Calu3 (cell line): ENCODE measurements around the gene ACADVL. TPM values are rescaled to one million over a fixed set of nuclear protein-coding genes. Genes with fewer than 3 reads are reported as not detected.

ENCODE experiments used
- BruUV-seq: library from RNA; stranded (reverse); fragments of 400-500 nt; replicated peaks from 2 replicates; lab custom pipeline; 2021; lab: Mats Ljungman, UMichigan
- CTCF ChIA-PET: fragments of 300-600 bp; sonication (Branson Sonifier 250); formaldehyde crosslinking; loops from one replicate; lab custom pipeline; 2022; ENCODE audit warnings: antibody characterized with exemption; lab: Charles Lee
- DNase-seq: peaks from one replicate; pipeline ENCODE4 v3.0.0; 2022
- H3K27ac Mint-ChIP-seq: one replicate; pipeline ENCODE4 v1.8.0; 2022; ENCODE audit warnings: mixed read lengths; ENCODE audit not compliant: unreplicated experiment
- H3K27me3 Mint-ChIP-seq: one replicate; pipeline ENCODE4 v1.8.0; 2022; ENCODE audit warnings: mixed read lengths; ENCODE audit not compliant: unreplicated experiment
- H3K36me3 Mint-ChIP-seq: one replicate; pipeline ENCODE4 v1.8.0; 2022; ENCODE audit warnings: mild to moderate bottlenecking, moderate library complexity, mixed read lengths; ENCODE audit not compliant: insufficient read depth, unreplicated experiment
- H3K4me1 Mint-ChIP-seq: one replicate; pipeline ENCODE4 v1.8.0; 2022; ENCODE audit warnings: mild to moderate bottlenecking, low read depth, mixed read lengths; ENCODE audit not compliant: unreplicated experiment
- H3K4me3 Mint-ChIP-seq: one replicate; pipeline ENCODE4 v1.8.0; 2022; ENCODE audit warnings: mild to moderate bottlenecking, low read depth, moderate library complexity, mixed read lengths; ENCODE audit not compliant: unreplicated experiment
- H3K9me3 Mint-ChIP-seq: one replicate; pipeline ENCODE4 v1.8.0; 2022; ENCODE audit warnings: low read depth, mixed read lengths; ENCODE audit not compliant: unreplicated experiment
- intact Hi-C: fragments of 100-400 bp; cut with micrococcal nuclease; formaldehyde crosslinking; loops from one replicate; pipeline ENCODE4 v1.10.0; 2022; ENCODE audit not compliant: unreplicated experiment
- total RNA-seq: library from RNA; stranded (reverse); gene quantifications from 2 replicates; pipeline ENCODE4 v1.2.3, GENCODE V29; 2022
- TF ChIP-seq, protein P1 (sequence below): fragments of 200-600 bp; IDR thresholded peaks from one replicate; pipeline ENCODE4 v1.8.0; 2022; ENCODE audit warnings: antibody characterized with exemption; ENCODE audit not compliant: unreplicated experiment

Gene ACADVL
- total RNA-seq, 1 experiment from 2014 or later = 552 TPM

DNA sequence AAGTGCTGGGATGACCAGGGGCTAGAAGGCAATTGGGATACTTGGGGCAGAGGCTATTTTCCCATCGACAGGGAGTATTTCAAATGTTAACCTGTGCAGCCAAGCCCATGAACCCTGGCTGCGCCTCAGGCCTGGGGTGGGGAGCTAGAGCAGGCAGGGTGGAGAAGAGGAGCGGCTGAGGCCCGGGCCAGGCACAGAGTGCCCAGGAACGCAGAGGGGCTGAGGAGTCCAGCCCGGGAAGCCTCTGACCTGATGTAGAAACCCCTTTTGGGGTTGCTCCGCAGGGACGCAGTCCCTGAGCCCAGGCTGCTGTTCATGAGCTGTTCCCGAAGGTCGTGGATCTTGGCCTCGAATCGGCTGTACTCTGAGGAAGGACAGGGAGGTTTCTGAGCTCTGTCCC is 23.8 kb upstream of the ACADVL start:
- CTCF ChIA-PET = no interaction called here
- intact Hi-C loops = no loop called here
- Mint-ChIP-seq H3K27ac (no peak overlapping the region), H3K9me3 (no peaks in the 10 kb centered on the region), H3K4me1 (no peaks in the 10 kb centered on the region), H3K36me3 (no peaks in the 10 kb centered on the region), H3K27me3 (peaks cover 21% of the 10 kb centered on the region), H3K4me3 (no peak overlapping the region)
- DNase-seq = no peak
- TF ChIP-seq, protein P1, sequence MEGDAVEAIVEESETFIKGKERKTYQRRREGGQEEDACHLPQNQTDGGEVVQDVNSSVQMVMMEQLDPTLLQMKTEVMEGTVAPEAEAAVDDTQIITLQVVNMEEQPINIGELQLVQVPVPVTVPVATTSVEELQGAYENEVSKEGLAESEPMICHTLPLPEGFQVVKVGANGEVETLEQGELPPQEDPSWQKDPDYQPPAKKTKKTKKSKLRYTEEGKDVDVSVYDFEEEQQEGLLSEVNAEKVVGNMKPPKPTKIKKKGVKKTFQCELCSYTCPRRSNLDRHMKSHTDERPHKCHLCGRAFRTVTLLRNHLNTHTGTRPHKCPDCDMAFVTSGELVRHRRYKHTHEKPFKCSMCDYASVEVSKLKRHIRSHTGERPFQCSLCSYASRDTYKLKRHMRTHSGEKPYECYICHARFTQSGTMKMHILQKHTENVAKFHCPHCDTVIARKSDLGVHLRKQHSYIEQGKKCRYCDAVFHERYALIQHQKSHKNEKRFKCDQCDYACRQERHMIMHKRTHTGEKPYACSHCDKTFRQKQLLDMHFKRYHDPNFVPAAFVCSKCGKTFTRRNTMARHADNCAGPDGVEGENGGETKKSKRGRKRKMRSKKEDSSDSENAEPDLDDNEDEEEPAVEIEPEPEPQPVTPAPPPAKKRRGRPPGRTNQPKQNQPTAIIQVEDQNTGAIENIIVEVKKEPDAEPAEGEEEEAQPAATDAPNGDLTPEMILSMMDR = no peak
- BruUV-seq = no TSS peak

DNA sequence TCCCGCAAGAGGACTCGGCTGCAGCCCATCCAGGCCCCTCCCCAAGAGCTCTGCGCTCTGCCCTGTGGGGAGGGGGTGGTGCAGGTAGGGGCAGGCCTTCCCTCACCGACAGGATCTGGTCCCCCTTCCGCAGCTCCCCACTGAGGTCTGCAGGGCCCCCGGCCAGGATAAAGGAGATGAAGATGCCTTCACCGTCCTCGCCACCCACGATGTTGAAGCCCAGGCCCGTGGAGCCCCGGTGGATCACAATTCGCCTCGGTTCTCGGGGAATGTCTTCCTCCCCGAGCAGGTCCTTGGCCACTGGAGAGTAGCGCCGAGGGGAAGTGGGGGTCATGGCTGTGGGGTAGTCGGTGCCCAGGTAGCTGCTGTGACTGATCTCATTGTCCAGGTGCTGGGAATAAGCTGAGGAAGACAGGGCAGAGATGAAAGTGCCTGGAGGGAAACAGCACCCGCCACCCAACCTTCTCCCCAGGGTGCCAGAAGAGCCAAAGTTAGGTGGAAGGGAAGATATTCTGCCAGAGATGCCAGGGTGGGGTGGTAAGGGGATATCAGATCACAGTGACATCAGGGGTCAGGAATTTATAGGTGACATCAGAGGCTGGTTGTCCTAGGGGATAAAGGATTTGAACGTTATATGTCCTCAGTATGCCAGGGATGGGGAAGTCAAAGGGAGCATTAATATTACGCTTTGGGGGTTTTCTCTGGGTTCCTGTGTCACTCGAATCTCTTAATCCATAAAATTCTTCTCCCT is 22.9 kb upstream of the ACADVL start:
- no peak overlapping the region for H3K4me3 Mint-ChIP-seq
- TF ChIP-seq, protein P1 = no peak
- no peak for DNase-seq
- H3K27me3 Mint-ChIP-seq = peaks cover 17% of the 10 kb centered on the region
- no peaks in the 10 kb centered on the region for H3K4me1 Mint-ChIP-seq
- no peaks in the 10 kb centered on the region for H3K36me3 Mint-ChIP-seq
- H3K27ac Mint-ChIP-seq = no peak overlapping the region
- intact Hi-C loops = no loop called here
- CTCF ChIA-PET = no interaction called here
- H3K9me3 Mint-ChIP-seq = no peaks in the 10 kb centered on the region
- no TSS peak for BruUV-seq

DNA sequence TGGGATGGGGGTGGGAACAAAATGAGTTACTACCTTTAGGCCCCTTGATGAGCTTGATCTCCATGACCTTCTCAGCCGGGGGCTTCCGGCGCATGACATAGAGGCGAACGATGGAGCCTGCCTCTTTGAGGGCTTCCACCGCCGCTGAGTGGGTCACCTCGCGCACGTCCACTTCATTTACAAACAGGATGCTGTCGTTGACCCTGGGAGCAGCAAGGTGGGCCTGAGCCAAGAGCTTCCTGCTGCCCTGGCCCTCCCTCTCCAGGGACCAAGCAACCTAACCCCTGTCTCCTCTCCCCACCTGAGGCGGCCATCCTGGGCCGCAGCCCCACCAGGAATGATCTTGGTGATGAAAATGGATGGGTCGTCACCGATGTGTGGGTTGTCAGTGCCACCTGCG is 16.3 kb upstream of the ACADVL start:
- BruUV-seq = no TSS peak
- no peaks in the 10 kb centered on the region for H3K9me3 Mint-ChIP-seq
- TF ChIP-seq, protein P1 = no peak
- H3K4me3 Mint-ChIP-seq = no peak overlapping the region
- peaks cover 51% of the 10 kb centered on the region for H3K27me3 Mint-ChIP-seq
- peaks cover 8% of the 10 kb centered on the region for H3K4me1 Mint-ChIP-seq
- DNase-seq = no peak
- no peaks in the 10 kb centered on the region for H3K36me3 Mint-ChIP-seq
- no peak overlapping the region for H3K27ac Mint-ChIP-seq
- intact Hi-C loops = no loop called here
- CTCF ChIA-PET = no interaction called here

DNA sequence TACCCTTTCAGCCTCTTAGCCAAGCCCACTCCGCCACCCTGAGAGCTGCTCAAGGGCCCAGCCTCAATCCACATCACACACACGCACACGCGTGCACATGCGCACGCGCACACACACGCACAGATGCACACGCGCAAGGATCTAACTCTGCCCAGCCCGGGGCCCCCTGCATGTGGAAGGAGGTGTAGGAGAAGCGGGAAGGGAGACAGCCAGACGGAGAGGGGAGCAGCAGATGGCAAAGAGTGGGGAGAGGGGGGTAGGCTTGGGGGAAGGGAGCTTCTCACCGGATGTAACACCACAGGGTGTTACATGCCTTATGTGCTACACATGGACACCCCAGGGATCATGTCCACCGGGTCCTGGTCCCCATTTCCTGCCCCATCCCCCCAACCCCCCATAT is 15.4 kb upstream of the ACADVL start:
- no TSS peak for BruUV-seq
- TF ChIP-seq, protein P1 = no peak
- Mint-ChIP-seq H3K27me3 (peaks cover 60% of the 10 kb centered on the region), H3K36me3 (no peaks in the 10 kb centered on the region), H3K4me1 (peaks cover 8% of the 10 kb centered on the region), H3K9me3 (no peaks in the 10 kb centered on the region), H3K27ac (no peak overlapping the region), H3K4me3 (peak overlapping the region; percentile 58)
- intact Hi-C loops = no loop called here
- CTCF ChIA-PET = no interaction called here
- no peak for DNase-seq
